Measurements from ENCODE around the gene ZNF180.

DNA sequence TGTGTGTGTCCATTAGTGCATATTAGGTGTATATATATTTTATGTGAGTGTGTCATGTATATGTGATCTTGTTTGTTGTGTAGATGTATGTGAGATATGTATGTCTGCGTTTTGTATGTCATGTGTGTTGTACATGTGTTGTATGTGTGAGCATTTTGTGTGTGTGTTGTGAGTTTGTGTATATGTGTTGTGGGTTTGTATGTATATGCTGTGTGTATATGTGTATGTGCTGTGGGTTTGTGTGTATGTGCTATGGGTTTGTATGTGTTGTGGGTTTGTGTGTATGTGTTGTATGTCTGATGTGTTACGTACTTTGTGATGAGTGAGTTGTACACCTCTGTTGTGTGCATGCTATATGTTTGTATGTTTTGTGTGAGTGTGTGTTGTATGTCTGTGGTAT lies 21.0 kb upstream of the ZNF180 start:
- TF ChIP-seq POLR2A (IDR thresholded peaks at IDR 0.05), result no peak
- TF ChIP-seq CTCF (IDR thresholded peaks at IDR 0.05), result no peak
